Measurements from ENCODE around the gene KRT13. TPM values are rescaled to one million over a fixed set of nuclear protein-coding genes. Genes with fewer than 3 reads are reported as not detected.

KRT13 gene
- total and polyA plus RNA-seq, 9 of the 15 experiments (the other 6 are each of a cell fraction or from before 2014, with no cell fraction given) = 0.11 to 1.1 (median 0.24) TPM; not detected in 3

- H3K9ac ChIP-seq (ENCODE audit: insufficient read depth in 1 of 2, low read depth in 2 of 2, low read length in 2 of 2) = peak overlapping the region; percentile 62 to 86; a peak in 3 of 4 replicates
- H2AFZ ChIP-seq (ENCODE audit: low read depth, low read length) = peak overlapping the region; percentile 80
- peaks cover 45 to 58% of the 10 kb centered on the region in 2 experiments for H3K4me1 ChIP-seq (replicated peaks in 1 of 2; ENCODE audit: control insufficient read depth in 2 of 2, insufficient read depth in 2 of 2, low read length in 2 of 2)
- peaks cover 6% of the 10 kb centered on the region; the same call in 1 of the 3 replicates for H3K36me3 ChIP-seq (ENCODE audit: control insufficient read depth, insufficient read depth, low read length)
- in situ Hi-C loops (cut with MboI) (no loop called here), intact Hi-C loops (cut with micrococcal nuclease) (no loop called here)
- peak overlapping the region; percentile 94 for H3K27ac ChIP-seq (ENCODE audit: extremely low read depth, low read depth, low read length)
- DNase-seq (ENCODE audit: extremely low read depth in 1 of 4, low spot score in 3 of 4) = peak; percentile 88 to 96 (median 90)
- H3K4me3 ChIP-seq = peak overlapping the region; percentile 11
- H3K27me3 ChIP-seq (ENCODE audit: control insufficient read depth in 2 of 2, insufficient read depth in 2 of 2, low read length in 2 of 2) = no peaks in the 10 kb centered on the region
- CTCF ChIA-PET (ENCODE audit: low intra/inter-chr PET ratio) = interaction anchor here (0.7 kb wide), 1 partner anchor 56 kb away, joined by 6 read pairs; no protein-coding TSS in a partner anchor
- POLR2A ChIA-PET = interaction anchor here (0.5 to 4.3 kb wide), 10 partner anchors 9 to 636 kb away, joined by 3 to 23 read pairs (median 4); partner anchors contain the start of gene EIF1
- peak overlapping the region; percentile 87 for H3K4me2 ChIP-seq (ENCODE audit: insufficient read depth, low read length)
- BruUV-seq (replicated peaks) = TSS peak; percentile 70
- peak; percentile 76 for ATAC-seq
- H3K9me1 ChIP-seq (ENCODE audit: control insufficient read depth, insufficient read depth, low read length) = no peaks in the 10 kb centered on the region
- 0% methylated on average over 8 of the region's 8 CpGs for WGBS (ENCODE audit: insufficient coverage, low coverage, missing lambda C conversion rate)
- no peaks in the 10 kb centered on the region for H3K9me3 ChIP-seq (replicated peaks; ENCODE audit: control insufficient read depth, insufficient read depth, low read depth, low read length)
- peak; percentile 100 for FAIRE-seq
- no peaks in the 10 kb centered on the region; the same call in 1 of the 2 replicates for H4K20me1 ChIP-seq (replicated peaks; ENCODE audit: control insufficient read depth, insufficient read depth, low read length)
- H3K79me2 ChIP-seq (ENCODE audit: control insufficient read depth, insufficient read depth, low read length) = peaks cover 32% of the 10 kb centered on the region
- TF ChIP-seq, protein P1, sequence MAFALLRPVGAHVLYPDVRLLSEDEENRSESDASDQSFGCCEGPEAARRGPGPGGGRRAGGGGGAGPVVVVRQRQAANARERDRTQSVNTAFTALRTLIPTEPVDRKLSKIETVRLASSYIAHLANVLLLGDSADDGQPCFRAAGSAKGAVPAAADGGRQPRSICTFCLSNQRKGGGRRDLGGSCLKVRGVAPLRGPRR (CRISPR knock-in tag; IDR thresholded peaks at IDR 0.05) = no peak; the same call in 1 of the 2 replicates
- TF ChIP-seq SOX6 (IDR thresholded peaks at IDR 0.05) (peak; percentile 85), MAFF (IDR thresholded peaks at IDR 0.05; ENCODE audit: low read length) (peak; percentile 39; the same call in 1 of the 2 replicates), TCF7 (IDR thresholded peaks at IDR 0.05; ENCODE audit: borderline replicate concordance) (no peak), ZNF133 (CRISPR knock-in tag; IDR thresholded peaks at IDR 0.05) (0 out of 2 replicates have a peak, but pooled peaks have one; percentile 9), SMARCA5 (IDR thresholded peaks at IDR 0.05) (0 out of 2 replicates have a peak, but pooled peaks have one; percentile 37), BHLHE40 (IDR thresholded peaks at IDR 0.05; ENCODE audit: low read length) (peak; percentile 63; the same call in 1 of the 2 replicates), CLOCK (CRISPR knock-in tag; IDR thresholded peaks at IDR 0.05; ENCODE audit: borderline replicate concordance) (no peak), ADNP (tag; IDR thresholded peaks at IDR 0.05) (peak; percentile 98), ZEB2 (IDR thresholded peaks at IDR 0.05) (peak; percentile 52), ZNF589 (CRISPR knock-in tag; IDR thresholded peaks at IDR 0.05; ENCODE audit: low read depth) (peak; percentile 32; the same call in 1 of the 2 replicates), ZNF41 (CRISPR knock-in tag; conservative IDR thresholded peaks at IDR 0.05) (peak; percentile 40; the same call in 1 of the 2 replicates), CSDE1 (IDR thresholded peaks at IDR 0.05) (peak in 1 of 2 experiments; percentile 81; a peak in 2 of 4 replicates), EP400 (IDR thresholded peaks at IDR 0.05) (peak; percentile 55), MYBL2 (IDR thresholded peaks at IDR 0.05; ENCODE audit: low read depth) (no peak), MYBL2 (CRISPR knock-in tag; IDR thresholded peaks at IDR 0.05; ENCODE audit: borderline replicate concordance) (no peak), SNIP1 (IDR thresholded peaks at IDR 0.05; ENCODE audit: low read depth) (no peak), RFX5 (IDR thresholded peaks at IDR 0.05; ENCODE audit: low read depth, low read length) (peak; percentile 62)
Measured at GRCh38 chr17:41530062-41531048, 24.9 kb upstream of the KRT13 start.
